ENCODE results near the gene CNOT4. TPM values are rescaled to one million over a fixed set of nuclear protein-coding genes. Genes with fewer than 3 reads are reported as not detected.

Gene CNOT4
- total and polyA plus RNA-seq, 2 of the 13 experiments (the other 11 are each of a cell fraction or from before 2014, with no cell fraction given) = 7.4 to 8.4 TPM

- TF ChIP-seq GATAD1 (CRISPR knock-in tag; IDR thresholded peaks at IDR 0.05) (peak; percentile 76), ZNF446 (CRISPR knock-in tag; IDR thresholded peaks at IDR 0.05) (no peak), NCOA2 (CRISPR knock-in tag; IDR thresholded peaks at IDR 0.05) (0 out of 2 replicates have a peak, but pooled peaks have one; percentile 34), ZNF720 (CRISPR knock-in tag; IDR thresholded peaks at IDR 0.05) (no peak), CREB1 (IDR thresholded peaks at IDR 0.05) (no peak; the same call in 1 of the 2 replicates), CREB1 (CRISPR knock-in tag; IDR thresholded peaks at IDR 0.05) (peak; percentile 64), LCORL (IDR thresholded peaks at IDR 0.05) (no peak), LCORL (CRISPR knock-in tag; IDR thresholded peaks at IDR 0.05) (peak; percentile 36; the same call in 1 of the 2 replicates), ATRX (CRISPR knock-in tag; IDR thresholded peaks at IDR 0.05; ENCODE audit: borderline replicate concordance) (no peak)
- TF ChIP-seq, protein P1, sequence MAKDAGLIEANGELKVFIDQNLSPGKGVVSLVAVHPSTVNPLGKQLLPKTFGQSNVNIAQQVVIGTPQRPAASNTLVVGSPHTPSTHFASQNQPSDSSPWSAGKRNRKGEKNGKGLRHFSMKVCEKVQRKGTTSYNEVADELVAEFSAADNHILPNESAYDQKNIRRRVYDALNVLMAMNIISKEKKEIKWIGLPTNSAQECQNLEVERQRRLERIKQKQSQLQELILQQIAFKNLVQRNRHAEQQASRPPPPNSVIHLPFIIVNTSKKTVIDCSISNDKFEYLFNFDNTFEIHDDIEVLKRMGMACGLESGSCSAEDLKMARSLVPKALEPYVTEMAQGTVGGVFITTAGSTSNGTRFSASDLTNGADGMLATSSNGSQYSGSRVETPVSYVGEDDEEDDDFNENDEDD (CRISPR knock-in tag; IDR thresholded peaks at IDR 0.05; ENCODE audit: borderline replicate concordance) = peak; percentile 63; the same call in 1 of the 2 replicates
These were observed at the start of gene CNOT4 (continued) for GRCh38 chr7:135509839-135510591.

- peak overlapping the region; percentile 72 to 86 (median 75) for H3K4me3 ChIP-seq (replicated peaks in 1 of 3; ENCODE audit: insufficient read depth in 1 of 3, low read depth in 2 of 3, low read length in 3 of 3)
- H3K9me3 ChIP-seq (ENCODE audit: low read length) = no peaks in the 10 kb centered on the region
- FAIRE-seq = no peak
- 72% methylated on average over 5 of the region's 5 CpGs for WGBS (ENCODE audit: low lambda C conversion rate)
- 0 out of 2 replicates have a peak, but pooled peaks cover 4% of the 10 kb centered on the region for H4K20me1 ChIP-seq (ENCODE audit: insufficient read depth, low read length)
- DNase-seq (ENCODE audit: low spot score) = no peak
- peaks cover 50% of the 10 kb centered on the region for H3K79me2 ChIP-seq (ENCODE audit: insufficient read depth, low read length)
- no peak overlapping the region for H3K27ac ChIP-seq (ENCODE audit: extremely low read length, insufficient read depth, low read length)
- H2AFZ ChIP-seq (ENCODE audit: low read length) = no peak overlapping the region
- ChIA-PET POLR2A (no interaction called here), CTCF (ENCODE audit: low intra/inter-chr PET ratio, low total read pairs) (interaction anchor here (0.9 to 2.7 kb wide), 3 partner anchors 47 to 277 kb away, joined by 4 to 20 read pairs (median 19); no protein-coding TSS in a partner anchor)
- H3K4me2 ChIP-seq (ENCODE audit: low read depth, low read length) = peak overlapping the region; percentile 77
- intact Hi-C loops (cut with micrococcal nuclease; ENCODE audit: unreplicated experiment) (loop anchor here (1.0 to 5.0 kb wide), 2 partner anchors 47 to 142 kb away; no protein-coding TSS in a partner anchor), in situ Hi-C loops (cut with HindIII; ENCODE audit: extremely low pct_ligation_motif_present, low pct_unique_long_range_greater_than_20kb) (loop anchor here (5.0 to 25.0 kb wide), 2 partner anchors 47 to 272 kb away; partner anchors contain the start of gene CNOT4)
- no peaks in the 10 kb centered on the region for H3K36me3 ChIP-seq (replicated peaks in 1 of 2; ENCODE audit: control insufficient read depth in 1 of 2, insufficient read depth in 2 of 2, low read length in 2 of 2)
- H3K4me1 ChIP-seq (ENCODE audit: insufficient read depth, low read length) = peaks cover 26% of the 10 kb centered on the region
- 0 out of 2 replicates have a peak, but pooled peaks have one; percentile 0 for TF ChIP-seq ARID3A (IDR thresholded peaks at IDR 0.05; ENCODE audit: low read depth, low read length)
- TF ChIP-seq ZFP90 (CRISPR knock-in tag; IDR thresholded peaks at IDR 0.05; ENCODE audit: borderline replicate concordance) = no peak
- 0 out of 2 replicates have a peak, but pooled peaks have one; percentile 13 for TF ChIP-seq CEBPB (IDR thresholded peaks at IDR 0.05; ENCODE audit: borderline replicate concordance, low read depth, low read length)
- BruUV-seq (replicated peaks) = no TSS peak
- H3K9ac ChIP-seq (ENCODE audit: insufficient read depth, low read depth, low read length) = peak overlapping the region; percentile 92; the same call in 1 of the 2 replicates
- H3K27me3 ChIP-seq (ENCODE audit: control insufficient read depth in 1 of 2, insufficient read depth in 2 of 2, low read length in 2 of 2) = no peaks in the 10 kb centered on the region; a peak in 1 of 5 replicates
- ATAC-seq = no peak
These were observed 49.0 kb upstream of the CNOT4 start for GRCh38 chr7:135558881-135559280.

Measured in HepG2 (cell line).